Ovary (tissue), 9 donors: ENCODE data around the gene SGO2. TPM values are rescaled to one million over a fixed set of nuclear protein-coding genes. Genes with fewer than 3 reads are reported as not detected.

Source experiments
- DNase-seq, 5 donors: peaks; one replicate each; pipeline ENCODE4 v3.0.0-alpha.2; 2019 to 2020
- H3K27ac ChIP-seq, 2 donors: fragments of 200-600 bp; one replicate each; pipeline versions ENCODE4 v1.5.1 to v1.8.0; 2019 to 2022
- H3K27me3 ChIP-seq: fragments of 200-600 bp; one replicate; pipeline ENCODE4 v1.8.0; 2022
- H3K36me3 ChIP-seq: fragments of 200-600 bp; sonication (generic); one replicate; pipeline ENCODE4 v1.5.1; 2019
- H3K4me1 ChIP-seq: one replicate; pipeline ENCODE4 v1.8.1; 2013; ENCODE audit warnings: mild to moderate bottlenecking, moderate library complexity; ENCODE audit not compliant: insufficient read depth
- H3K4me3 ChIP-seq: fragments of 200-600 bp; sonication (generic); one replicate; pipeline ENCODE4 v1.5.1; 2017
- H3K9me3 ChIP-seq, 2 donors: fragments of 200-600 bp in 1 of 2; sonication (generic) in 1 of 2; one replicate each; pipeline versions ENCODE4 v1.5.1 to v1.8.1; 2013 to 2019; ENCODE audit warnings: mild to moderate bottlenecking in 1 of 2, moderate library complexity in 1 of 2
- CTCF ChIP-seq, 3 donors: fragments of 450-650 bp in 2 of 3; fragments of 200-600 bp in 1 of 3; IDR thresholded peaks; one replicate each; pipeline versions ENCODE4 v1.5.1 to v1.8.0; 2016 to 2022; ENCODE audit warnings: antibody characterized with exemption in 3 of 3, mild to moderate bottlenecking in 1 of 3
- EP300 ChIP-seq: sonication (generic); formaldehyde crosslinking; IDR thresholded peaks from one replicate; pipeline ENCODE4 v1.6.1; 2017; ENCODE audit warnings: antibody characterized with exemption
- POLR2A ChIP-seq: fragments of 450-650 bp; IDR thresholded peaks from one replicate; pipeline ENCODE4 v1.6.1; 2017; ENCODE audit warnings: antibody characterized with exemption, mild to moderate bottlenecking, moderate library complexity
- WGBS, 3 donors: extraction: QIAGEN DNeasy Blood & Tissue Kit in 1 of 3; methylation state at CpG; one replicate each; pipeline versions ENCODE4 v1.1.5 to v1.1.7; 2013 to 2017; 5-methylcytosine and 5-hydroxymethylcytosine counted together
- intact Hi-C, 4 donors: fragments of 100-400 bp; cut with DNase I; formaldehyde crosslinking; loops; one replicate each; pipeline versions ENCODE4 v1.11.0 to v1.15.1; 2022 to 2023
- polyA plus RNA-seq, 2 donors: library from polyadenylated mRNA; stranded (reverse); fragments of 200-250 nt in 1 of 2; fragments of 350-450 nt in 1 of 2; fragmentation: Illumina TruSeq in 1 of 2; extraction: RNeasy Lipid Tissue Mini Kit (QIAGEN cat#74804) in 1 of 2; gene quantifications; one replicate each; pipeline ENCODE4 v1.2.3, GENCODE V29; 2013 to 2014
- total RNA-seq, 7 donors: library from RNA; depleted of rRNA in 2 of 7; stranded (reverse); fragments of >200 nt in 2 of 7; fragmentation: NEBNext Ultra II Directional in 3 of 7; extraction: Animal tissue kit (Norgen Biotek cat#: 25700) in 3 of 7; gene quantifications; one replicate each; pipeline versions ENCODE4 v1.1.0 to v1.2.4, GENCODE V29; 2016 to 2023
- donor health status: DM: no; HTN: no; CAD: no; lungs with moderate emphysema.
- donor health status: DM: no; HTN: no; CAD: no.
- donor health status: Bipolar disorder and iron deficiency.
- donor health status: DM: yes; HTN: yes; CAD: no.
- donor health status: DM: no; HTN: no; CAD: no.
- donor health status: DM: yes; HTN: yes; CAD: no.

The SGO2 gene
- total and polyA plus RNA-seq, 9 donors: 1.8 to 4.4 (median 2.7) TPM

DNA sequence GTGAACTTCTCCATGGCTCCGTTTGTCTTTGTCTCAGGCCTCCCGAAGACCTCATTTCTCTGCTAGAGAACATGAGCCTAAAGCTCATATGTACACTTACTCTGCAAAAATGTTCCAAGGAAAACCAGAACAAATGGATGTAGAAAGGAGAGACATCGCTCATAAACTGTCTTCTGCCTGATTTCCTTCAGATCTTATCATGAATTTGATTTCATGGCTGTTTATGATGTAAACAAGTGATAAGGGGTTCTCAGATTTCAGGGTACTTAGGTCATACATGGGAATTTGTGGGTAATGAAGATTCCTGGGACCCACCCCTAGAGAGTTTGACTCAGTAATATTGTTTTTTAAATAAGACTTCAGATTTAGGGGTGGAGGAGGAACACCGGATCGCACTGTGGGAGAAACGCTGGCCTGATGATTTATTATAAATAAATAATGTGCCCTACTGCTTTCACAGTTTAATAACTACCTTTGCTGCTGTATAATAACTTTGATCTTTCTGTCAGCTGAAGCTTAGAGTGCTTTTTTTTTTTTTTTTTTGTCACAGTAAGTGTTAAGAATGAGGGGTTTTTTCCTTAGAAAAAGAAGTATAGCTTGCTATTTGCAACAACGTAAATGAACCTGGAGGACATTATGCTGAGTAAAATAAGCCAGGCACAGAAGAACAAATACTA is 74.7 kb downstream of the SGO2 start:
- TF ChIP-seq EP300 (no peak), POLR2A (no peak), CTCF (IDR thresholded peaks at IDR 0.05) (no peak)
- Histone ChIP-seq H3K4me1 (no peaks in the 10 kb centered on the region), H3K27ac (no peak overlapping the region), H3K4me3 (no peak overlapping the region), H3K27me3 (no peaks in the 10 kb centered on the region), H3K9me3 (no peaks in the 10 kb centered on the region), H3K36me3 (peaks cover 2% of the 10 kb centered on the region)
- intact Hi-C loops: no loop called here
- no peak for DNase-seq
- 63 to 75% (median 69%) methylated on average over 7 of the region's 7 CpGs for WGBS, 3 donors

DNA sequence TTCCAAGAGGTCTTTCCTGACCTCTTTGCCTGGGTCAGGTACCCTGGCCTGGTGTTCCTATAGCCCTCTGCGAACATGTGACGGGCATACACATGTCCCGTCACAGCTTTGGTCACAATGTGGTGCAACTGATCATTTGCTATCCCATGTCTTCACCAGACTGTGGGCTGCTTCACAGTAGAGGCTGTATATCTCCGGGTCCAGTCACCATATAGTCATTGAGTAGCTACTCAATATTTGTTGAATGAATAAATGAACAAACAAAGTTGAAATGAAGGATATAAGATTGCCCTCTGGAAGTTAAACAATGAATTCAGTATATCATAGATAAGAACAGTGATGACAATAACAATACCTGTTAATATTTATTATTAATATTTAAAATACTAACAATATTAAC is 76.6 kb downstream of the SGO2 start:
- no peaks in the 10 kb centered on the region for H3K27me3 ChIP-seq
- no peak overlapping the region for H3K27ac ChIP-seq
- H3K4me3 ChIP-seq: no peak overlapping the region
- no peaks in the 10 kb centered on the region for H3K4me1 ChIP-seq
- H3K36me3 ChIP-seq: peaks cover 2% of the 10 kb centered on the region
- TF ChIP-seq CTCF (IDR thresholded peaks at IDR 0.05): no peak
- no peak for TF ChIP-seq POLR2A
- no peak for TF ChIP-seq EP300
- intact Hi-C loops: no loop called here
- WGBS, 3 donors: 95 to 99% (median 98%) methylated on average over 4 of the region's 4 CpGs
- DNase-seq: no peak
- H3K9me3 ChIP-seq: no peaks in the 10 kb centered on the region

GRCh38 chr2:200603972-200604371 is 78.0 kb downstream of the SGO2 start:
- no peak overlapping the region for H3K27ac ChIP-seq
- intact Hi-C loops: no loop called here
- H3K36me3 ChIP-seq: peaks cover 2% of the 10 kb centered on the region
- 78 to 85% (median 80%) methylated on average over 3 of the region's 3 CpGs for WGBS, 3 donors
- DNase-seq: no peak
- H3K4me3 ChIP-seq: no peak overlapping the region
- H3K27me3 ChIP-seq: no peaks in the 10 kb centered on the region
- H3K4me1 ChIP-seq: no peaks in the 10 kb centered on the region
- H3K9me3 ChIP-seq: no peaks in the 10 kb centered on the region
- no peak for TF ChIP-seq POLR2A

- Histone ChIP-seq H3K36me3 (no peaks in the 10 kb centered on the region), H3K27ac (no peak overlapping the region)
- no peak for TF ChIP-seq EP300
- no peak for TF ChIP-seq POLR2A
- no peak for TF ChIP-seq CTCF (IDR thresholded peaks at IDR 0.05)
Observed at GRCh38 chr2:200604571-200605255, 78.7 kb downstream of the SGO2 start.

More at GRCh38 chr2:200604571-200605255, 78.7 kb downstream of the SGO2 start:
- no peak overlapping the region for H3K4me3 ChIP-seq
- H3K4me1 ChIP-seq: no peaks in the 10 kb centered on the region
- H3K9me3 ChIP-seq: no peaks in the 10 kb centered on the region
- no peak for DNase-seq
- intact Hi-C loops: no loop called here
- WGBS, 3 donors: 67 to 83% (median 83%) methylated on average over 5 of the region's 5 CpGs
- H3K27me3 ChIP-seq: no peaks in the 10 kb centered on the region
